ENCODE results near the gene PAQR8.

PAQR8 gene

GRCh38 chr6:52364480-52365166 is 2.7 kb downstream of the PAQR8 start:
- no peak overlapping the region for H3K4me3 ChIP-seq (ENCODE audit: control insufficient read depth, low read depth, low read length)
- DNase-seq (ENCODE audit: low read depth) = no peak
- no peak for TF ChIP-seq CTCF (IDR thresholded peaks at IDR 0.05; ENCODE audit: control insufficient read depth, insufficient read depth, low read depth, low read length, missing control alignments)

- H3K4me3 ChIP-seq (ENCODE audit: control insufficient read depth, low read depth, low read length) = no peak overlapping the region
- no peak for TF ChIP-seq CTCF (IDR thresholded peaks at IDR 0.05; ENCODE audit: control insufficient read depth, insufficient read depth, low read depth, low read length, missing control alignments)
- DNase-seq (ENCODE audit: low read depth) = no peak
Observed at GRCh38 chr6:52365317-52365716, 3.4 kb downstream of the PAQR8 start.

- DNase-seq (ENCODE audit: low read depth) = no peak
- TF ChIP-seq CTCF (IDR thresholded peaks at IDR 0.05; ENCODE audit: control insufficient read depth, insufficient read depth, low read depth, low read length, missing control alignments) = no peak
- no peak overlapping the region for H3K4me3 ChIP-seq (ENCODE audit: control insufficient read depth, low read depth, low read length)
Observed at GRCh38 chr6:52365866-52366540, 4.1 kb downstream of the PAQR8 start.

- no peak overlapping the region for H3K4me3 ChIP-seq (ENCODE audit: control insufficient read depth, low read depth, low read length)
- DNase-seq (ENCODE audit: low read depth) = no peak
- no peak for TF ChIP-seq CTCF (IDR thresholded peaks at IDR 0.05; ENCODE audit: control insufficient read depth, insufficient read depth, low read depth, low read length, missing control alignments)
Observed at GRCh38 chr6:52368002-52368401, 6.1 kb downstream of the PAQR8 start.

- H3K4me3 ChIP-seq (ENCODE audit: control insufficient read depth, low read depth, low read length) = no peak overlapping the region
- DNase-seq (ENCODE audit: low read depth) = no peak
- TF ChIP-seq CTCF (IDR thresholded peaks at IDR 0.05; ENCODE audit: control insufficient read depth, insufficient read depth, low read depth, low read length, missing control alignments) = no peak
Observed at GRCh38 chr6:52369234-52369633, 7.3 kb downstream of the PAQR8 start.

- no peak for TF ChIP-seq CTCF (IDR thresholded peaks at IDR 0.05; ENCODE audit: control insufficient read depth, insufficient read depth, low read depth, low read length, missing control alignments)
- H3K4me3 ChIP-seq (ENCODE audit: control insufficient read depth, low read depth, low read length) = no peak overlapping the region
- DNase-seq (ENCODE audit: low read depth) = no peak
Observed at GRCh38 chr6:52371656-52372191, 9.8 kb downstream of the PAQR8 start.
